DND-41 (cell line): Measurements from ENCODE around the gene ERGIC3.

Experiments
- ATAC-seq: fragments of 200-7000 bp; cut with Tn5 transposase; 3 replicates; pipeline ENCODE4 v1.9.1; 2021; ENCODE audit warnings: low read depth; ENCODE audit not compliant: insufficient read depth
- DNase-seq: peaks from one replicate; pipeline ENCODE4 v3.0.0-alpha.2; 2020
- H2AFZ ChIP-seq: 2 replicates; pipeline ENCODE4 v1.6.0; 2012; ENCODE audit warnings: low read depth, low read length
- H3K27ac ChIP-seq: 2 replicates; pipeline ENCODE4 v1.5.1; 2012; ENCODE audit warnings: low read length, inconsistent platforms
- H3K27me3 ChIP-seq: fragments of 200-600 bp; sonication (generic); 2 replicates; pipeline ENCODE4 v1.6.0; 2012; ENCODE audit warnings: low read length, mild to moderate bottlenecking, inconsistent platforms; ENCODE audit not compliant: insufficient read depth, poor library complexity
- H3K36me3 ChIP-seq: 2 replicates; pipeline ENCODE4 v1.5.1; 2012; ENCODE audit warnings: low read length, inconsistent platforms; ENCODE audit not compliant: insufficient read depth
- H3K4me1 ChIP-seq: 2 replicates; pipeline ENCODE4 v1.5.1; 2012; ENCODE audit warnings: mild to moderate bottlenecking, low read length; ENCODE audit not compliant: insufficient read depth
- H3K4me2 ChIP-seq: 2 replicates; pipeline ENCODE4 v1.6.0; 2012; ENCODE audit warnings: mild to moderate bottlenecking, moderate library complexity, low read length, inconsistent platforms; ENCODE audit not compliant: insufficient read depth
- H3K4me3 ChIP-seq, 2 experiments: fragments of 200-600 bp in 1 of 2; shearing (Covaris generic) in 1 of 2; 2 replicates each; pipeline ENCODE4 v1.5.1; 2012 to 2016; ENCODE audit warnings: inconsistent platforms in 2 of 2, low read length in 2 of 2, mild to moderate bottlenecking in 2 of 2, low read depth in 1 of 2, moderate library complexity in 1 of 2
- H3K79me2 ChIP-seq: 2 replicates; pipeline ENCODE4 v1.6.0; 2012; ENCODE audit warnings: low read length, inconsistent platforms; ENCODE audit not compliant: insufficient read depth
- H3K9ac ChIP-seq: 2 replicates; pipeline ENCODE4 v1.6.0; 2012; ENCODE audit warnings: low read depth, mild to moderate bottlenecking, inconsistent platforms, low read length, moderate library complexity
- H3K9me3 ChIP-seq: 2 replicates; pipeline ENCODE4 v1.5.1; 2012; ENCODE audit warnings: low read length, moderate library complexity, mild to moderate bottlenecking, inconsistent platforms; ENCODE audit not compliant: insufficient read depth, severe bottlenecking
- H4K20me1 ChIP-seq: 2 replicates; pipeline ENCODE4 v1.6.0; 2012; ENCODE audit warnings: low read length; ENCODE audit not compliant: insufficient read depth
- CTCF ChIP-seq: IDR thresholded peaks from 2 replicates; pipeline ENCODE4 v1.5.1; 2012; ENCODE audit warnings: borderline replicate concordance, low read length, moderate library complexity, mild to moderate bottlenecking; ENCODE audit not compliant: poor library complexity, severe bottlenecking; ENCODE audit errors: extremely low read depth
- EZH2 ChIP-seq: IDR thresholded peaks from 3 replicates; pipeline ENCODE4 v1.6.1; 2012; ENCODE audit warnings: borderline replicate concordance, low read depth, mild to moderate bottlenecking, moderate library complexity, low read length, inconsistent platforms; ENCODE audit not compliant: severe bottlenecking

The ERGIC3 gene

GRCh38 chr20:35597186-35597585 is 55.3 kb downstream of the ERGIC3 start:
- H3K9ac ChIP-seq, result no peak overlapping the region
- H2AFZ ChIP-seq, result no peak overlapping the region
- H3K27ac ChIP-seq, result no peak overlapping the region
- no peaks in the 10 kb centered on the region for H3K27me3 ChIP-seq
- TF ChIP-seq EZH2, result no peak
- no peak for TF ChIP-seq CTCF
- H3K4me1 ChIP-seq, result peaks cover 8% of the 10 kb centered on the region
- no peaks in the 10 kb centered on the region for H3K79me2 ChIP-seq
- H3K4me3 ChIP-seq, result no peak overlapping the region
- no peak overlapping the region for H3K4me2 ChIP-seq
- H4K20me1 ChIP-seq, result no peaks in the 10 kb centered on the region; the same call in 1 of the 2 replicates
- no peaks in the 10 kb centered on the region for H3K36me3 ChIP-seq
- DNase-seq (no peak), ATAC-seq (no peak)
- H3K9me3 ChIP-seq, result no peaks in the 10 kb centered on the region

- Histone ChIP-seq H3K4me2 (no peak overlapping the region), H3K9me3 (no peaks in the 10 kb centered on the region), H3K4me1 (no peaks in the 10 kb centered on the region), H2AFZ (no peak overlapping the region), H3K9ac (no peak overlapping the region), H3K27ac (no peak overlapping the region), H3K4me3 (no peak overlapping the region), H3K27me3 (no peaks in the 10 kb centered on the region), H3K79me2 (no peaks in the 10 kb centered on the region), H4K20me1 (no peaks in the 10 kb centered on the region; the same call in 1 of the 2 replicates), H3K36me3 (no peaks in the 10 kb centered on the region)
- TF ChIP-seq CTCF, result no peak
- no peak for TF ChIP-seq EZH2
- DNase-seq (no peak), ATAC-seq (no peak)
Measured at GRCh38 chr20:35598476-35598875, 56.6 kb downstream of the ERGIC3 start.

- Histone ChIP-seq H4K20me1 (no peaks in the 10 kb centered on the region; the same call in 1 of the 2 replicates), H3K9ac (no peak overlapping the region)
- no peak for ATAC-seq
Measured at GRCh38 chr20:35598899-35599775, 57.3 kb downstream of the ERGIC3 start.

GRCh38 chr20:35599776-35600120 is 57.9 kb downstream of the ERGIC3 start:
- ATAC-seq (no peak), DNase-seq (no peak)
- H3K4me1 ChIP-seq, result no peaks in the 10 kb centered on the region
- H3K4me3 ChIP-seq, result no peak overlapping the region
- H3K36me3 ChIP-seq, result no peaks in the 10 kb centered on the region
- no peak overlapping the region for H3K27ac ChIP-seq
- no peak overlapping the region for H2AFZ ChIP-seq
- no peaks in the 10 kb centered on the region for H3K79me2 ChIP-seq
- H4K20me1 ChIP-seq, result no peaks in the 10 kb centered on the region; the same call in 1 of the 2 replicates
- H3K27me3 ChIP-seq, result no peaks in the 10 kb centered on the region
- no peak overlapping the region for H3K9ac ChIP-seq
- no peaks in the 10 kb centered on the region for H3K9me3 ChIP-seq
- H3K4me2 ChIP-seq, result no peak overlapping the region
- TF ChIP-seq CTCF, result no peak
- TF ChIP-seq EZH2, result no peak

More at GRCh38 chr20:35598899-35599775, 57.3 kb downstream of the ERGIC3 start:
- H2AFZ ChIP-seq, result no peak overlapping the region
- no peaks in the 10 kb centered on the region for H3K36me3 ChIP-seq
- H3K27ac ChIP-seq, result no peak overlapping the region
- no peak overlapping the region for H3K4me2 ChIP-seq
- H3K9me3 ChIP-seq, result no peaks in the 10 kb centered on the region
- no peaks in the 10 kb centered on the region for H3K27me3 ChIP-seq
- no peak for TF ChIP-seq EZH2
- H3K79me2 ChIP-seq, result no peaks in the 10 kb centered on the region
- H3K4me3 ChIP-seq, result no peak overlapping the region
- no peaks in the 10 kb centered on the region for H3K4me1 ChIP-seq
- DNase-seq, result no peak
